Measurements from ENCODE around the gene C16orf92.
"Not testable (repeated sequence)": the region's sequence is repeated elsewhere in the genome, so short reads cannot be mapped to it uniquely, and the experiment has no call there.

Gene C16orf92

GRCh38 chr16:30010844-30011713, 11.9 kb upstream of the C16orf92 start, which contains the start of gene DOC2A:
TSS of gene DOC2A (minus strand) at chr16:30011027. CDS start at chr16:30010222, 805 bp downstream.
- H3K4me3 ChIP-seq (ENCODE audit: low read depth, low read length): peak within 1 kb of the TSS; percentile 66
- TF ChIP-seq, protein P1, sequence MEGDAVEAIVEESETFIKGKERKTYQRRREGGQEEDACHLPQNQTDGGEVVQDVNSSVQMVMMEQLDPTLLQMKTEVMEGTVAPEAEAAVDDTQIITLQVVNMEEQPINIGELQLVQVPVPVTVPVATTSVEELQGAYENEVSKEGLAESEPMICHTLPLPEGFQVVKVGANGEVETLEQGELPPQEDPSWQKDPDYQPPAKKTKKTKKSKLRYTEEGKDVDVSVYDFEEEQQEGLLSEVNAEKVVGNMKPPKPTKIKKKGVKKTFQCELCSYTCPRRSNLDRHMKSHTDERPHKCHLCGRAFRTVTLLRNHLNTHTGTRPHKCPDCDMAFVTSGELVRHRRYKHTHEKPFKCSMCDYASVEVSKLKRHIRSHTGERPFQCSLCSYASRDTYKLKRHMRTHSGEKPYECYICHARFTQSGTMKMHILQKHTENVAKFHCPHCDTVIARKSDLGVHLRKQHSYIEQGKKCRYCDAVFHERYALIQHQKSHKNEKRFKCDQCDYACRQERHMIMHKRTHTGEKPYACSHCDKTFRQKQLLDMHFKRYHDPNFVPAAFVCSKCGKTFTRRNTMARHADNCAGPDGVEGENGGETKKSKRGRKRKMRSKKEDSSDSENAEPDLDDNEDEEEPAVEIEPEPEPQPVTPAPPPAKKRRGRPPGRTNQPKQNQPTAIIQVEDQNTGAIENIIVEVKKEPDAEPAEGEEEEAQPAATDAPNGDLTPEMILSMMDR (IDR thresholded peaks at IDR 0.05; ENCODE audit: low read depth, low read length): no peak
- peak; percentile 72 for DNase-seq
- H3K27me3 ChIP-seq (ENCODE audit: insufficient read depth, low read depth, severe bottlenecking): no peaks in the 10 kb centered on the region
- no peaks in the 10 kb centered on the region for H3K9me3 ChIP-seq (ENCODE audit: severe bottlenecking)
- H3K27ac ChIP-seq: no peak within 1 kb of the TSS; the same call in 1 of the 2 replicates
- peaks cover 7% of the 10 kb centered on the region; the same call in 1 of the 2 replicates for H3K36me3 ChIP-seq

DNA sequence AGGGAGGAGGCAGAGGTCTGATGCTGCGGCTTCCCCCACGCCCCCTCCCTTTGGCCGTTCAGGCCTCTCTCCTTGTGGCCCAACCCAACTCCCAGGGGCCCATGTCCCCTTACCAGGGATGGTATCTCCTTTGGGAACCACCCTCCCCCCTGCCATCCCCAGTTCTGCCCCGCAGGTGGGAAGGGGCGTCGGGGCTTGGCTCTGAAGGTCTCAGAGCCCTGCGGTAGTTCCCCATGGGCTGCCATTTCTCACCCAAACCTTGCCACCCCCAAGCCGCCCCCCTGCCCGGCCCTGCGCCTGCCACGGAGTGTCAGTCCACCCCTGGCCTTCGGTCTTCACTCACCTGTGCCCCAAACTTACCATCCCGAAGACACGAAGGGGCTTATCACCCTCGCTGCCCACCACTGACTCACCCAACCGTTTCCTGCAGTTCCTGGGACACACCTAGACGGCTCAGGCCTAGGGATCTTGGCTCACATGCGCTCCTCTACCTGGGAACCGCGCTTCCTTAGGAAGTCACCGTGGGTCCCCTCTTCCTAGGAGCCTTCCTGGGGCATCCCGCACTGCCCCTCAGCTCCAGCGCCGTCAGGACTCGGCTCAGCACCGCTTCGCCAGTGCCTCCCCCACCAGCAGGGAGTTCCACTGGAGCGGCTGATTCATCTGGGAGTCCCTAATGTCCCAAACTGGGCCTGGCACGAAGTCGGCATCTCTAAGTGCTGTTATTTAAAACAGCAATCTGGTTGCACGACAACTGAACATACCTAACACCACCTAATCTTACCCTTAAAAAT, 11.1 kb upstream of the C16orf92 start:
- H3K27me3 ChIP-seq (ENCODE audit: insufficient read depth, low read depth, severe bottlenecking): no peaks in the 10 kb centered on the region
- DNase-seq: no peak
- H3K4me3 ChIP-seq (ENCODE audit: low read depth, low read length): peak overlapping the region; percentile 66
- H3K36me3 ChIP-seq: no peaks in the 10 kb centered on the region
- H3K9me3 ChIP-seq (ENCODE audit: severe bottlenecking): no peaks in the 10 kb centered on the region
- H3K27ac ChIP-seq: no peak overlapping the region
- TF ChIP-seq, protein P1 (IDR thresholded peaks at IDR 0.05; ENCODE audit: low read depth, low read length): no peak

- not testable (repeated sequence) for DNase-seq; H3K9me3 ChIP-seq (ENCODE audit: severe bottlenecking); H3K27me3 ChIP-seq (ENCODE audit: insufficient read depth, low read depth, severe bottlenecking); H3K27ac ChIP-seq; H3K36me3 ChIP-seq; H3K4me3 ChIP-seq (ENCODE audit: low read depth, low read length)
These were observed 10.4 kb upstream of the C16orf92 start for GRCh38 chr16:30012598-30012997.

DNA sequence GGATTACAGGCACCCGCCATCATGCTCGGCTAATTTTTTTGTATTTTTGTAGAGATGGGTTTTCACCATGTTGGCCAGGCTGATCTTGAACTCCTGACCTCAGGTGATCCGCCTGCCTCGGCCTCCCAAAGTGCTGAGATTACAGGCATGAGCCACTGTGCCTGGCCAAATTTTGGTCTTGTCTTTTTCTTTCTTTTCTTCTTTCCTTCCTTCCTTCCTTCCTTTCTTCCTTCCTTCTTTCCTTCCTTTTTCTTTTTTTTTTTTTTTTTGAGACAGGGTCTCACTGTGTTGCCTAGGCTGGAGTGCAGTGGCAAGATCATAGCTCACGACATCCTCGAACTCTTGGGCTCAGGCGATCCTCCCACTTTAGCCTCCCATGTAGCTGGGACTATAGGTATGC, 7.5 kb upstream of the C16orf92 start:
- not testable (repeated sequence) for H3K27ac ChIP-seq; H3K36me3 ChIP-seq; H3K27me3 ChIP-seq (ENCODE audit: insufficient read depth, low read depth, severe bottlenecking); H3K4me3 ChIP-seq (ENCODE audit: low read depth, low read length); H3K9me3 ChIP-seq (ENCODE audit: severe bottlenecking); DNase-seq

DNA sequence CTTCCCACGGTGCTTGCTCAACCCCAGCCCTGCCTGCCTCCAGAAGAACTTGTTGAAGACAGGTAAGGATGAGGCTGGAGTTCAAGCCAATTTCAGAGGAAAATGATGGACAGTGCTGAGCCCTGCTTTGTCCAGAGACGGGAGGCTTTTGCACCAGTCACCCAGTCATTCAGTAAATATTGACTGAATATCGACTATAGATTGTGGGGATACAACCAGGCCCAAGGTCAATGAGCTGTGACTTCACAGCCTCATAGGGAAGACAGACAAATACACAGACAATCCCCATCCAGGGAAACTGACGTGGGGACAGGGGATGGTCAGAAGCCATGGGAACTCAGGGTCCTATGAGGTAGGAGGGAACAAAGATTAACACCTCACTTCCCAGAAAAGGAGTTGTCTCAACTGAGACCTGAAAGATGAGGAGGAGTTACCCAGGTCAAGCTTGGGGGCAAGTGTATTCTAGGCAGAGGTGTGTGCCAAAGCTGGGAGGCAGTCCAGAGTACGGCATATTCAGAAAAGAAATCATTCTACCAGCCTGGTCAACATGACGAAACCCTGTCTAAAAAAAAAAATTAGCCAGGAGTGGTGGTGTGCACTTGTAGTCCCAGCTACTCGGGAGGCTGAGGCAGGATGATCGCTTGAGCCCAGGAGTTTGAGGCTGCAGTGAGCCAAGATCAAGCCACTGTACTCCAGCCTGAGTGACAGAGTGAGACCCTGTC, 6.3 kb upstream of the C16orf92 start:
- no peak for DNase-seq
- no peak overlapping the region for H3K27ac ChIP-seq
- TF ChIP-seq, protein P1 (IDR thresholded peaks at IDR 0.05; ENCODE audit: low read depth, low read length): no peak

GRCh38 chr16:30017277-30017656, 5.7 kb upstream of the C16orf92 start:
- no peak overlapping the region for H3K4me3 ChIP-seq (ENCODE audit: low read depth, low read length)
- no peak for DNase-seq
- no peak overlapping the region for H3K27ac ChIP-seq

More for the DNA sequence above, 6.3 kb upstream of the C16orf92 start:
- no peaks in the 10 kb centered on the region for H3K27me3 ChIP-seq (ENCODE audit: insufficient read depth, low read depth, severe bottlenecking)
- no peaks in the 10 kb centered on the region for H3K9me3 ChIP-seq (ENCODE audit: severe bottlenecking)
- no peak overlapping the region for H3K4me3 ChIP-seq (ENCODE audit: low read depth, low read length)
- no peaks in the 10 kb centered on the region for H3K36me3 ChIP-seq

GRCh38 chr16:30017937-30018336, 5.1 kb upstream of the C16orf92 start:
- not testable (repeated sequence) for H3K9me3 ChIP-seq (ENCODE audit: severe bottlenecking); DNase-seq; H3K27me3 ChIP-seq (ENCODE audit: insufficient read depth, low read depth, severe bottlenecking); H3K36me3 ChIP-seq; H3K27ac ChIP-seq; H3K4me3 ChIP-seq (ENCODE audit: low read depth, low read length)

More at GRCh38 chr16:30017277-30017656, 5.7 kb upstream of the C16orf92 start:
- H3K27me3 ChIP-seq (ENCODE audit: insufficient read depth, low read depth, severe bottlenecking): no peaks in the 10 kb centered on the region
- no peaks in the 10 kb centered on the region for H3K9me3 ChIP-seq (ENCODE audit: severe bottlenecking)
- TF ChIP-seq, protein P1 (IDR thresholded peaks at IDR 0.05; ENCODE audit: low read depth, low read length): no peak
- no peaks in the 10 kb centered on the region for H3K36me3 ChIP-seq
